A549 (cell line): ENCODE measurements around the gene ELOVL3.

Experiments
- CBX8 ChIP-seq: fragments of 200-600 bp; sonication (generic); IDR thresholded peaks from 2 replicates; pipeline ENCODE4 v1.6.1; 2016
- ZSCAN20 ChIP-seq: fragments of 250-450 bp; sonication (Bioruptor Pico); IDR thresholded peaks from 2 replicates; pipeline ENCODE4 v1.8.0; 2022; ENCODE audit warnings: mild to moderate bottlenecking, moderate library complexity
- TF ChIP-seq, protein P1 (sequence below): fragments of >200 bp; sonication (Bioruptor Twin); formaldehyde crosslinking; IDR thresholded peaks from 3 replicates; pipeline ENCODE4 v1.5.1; 2016

DNA sequence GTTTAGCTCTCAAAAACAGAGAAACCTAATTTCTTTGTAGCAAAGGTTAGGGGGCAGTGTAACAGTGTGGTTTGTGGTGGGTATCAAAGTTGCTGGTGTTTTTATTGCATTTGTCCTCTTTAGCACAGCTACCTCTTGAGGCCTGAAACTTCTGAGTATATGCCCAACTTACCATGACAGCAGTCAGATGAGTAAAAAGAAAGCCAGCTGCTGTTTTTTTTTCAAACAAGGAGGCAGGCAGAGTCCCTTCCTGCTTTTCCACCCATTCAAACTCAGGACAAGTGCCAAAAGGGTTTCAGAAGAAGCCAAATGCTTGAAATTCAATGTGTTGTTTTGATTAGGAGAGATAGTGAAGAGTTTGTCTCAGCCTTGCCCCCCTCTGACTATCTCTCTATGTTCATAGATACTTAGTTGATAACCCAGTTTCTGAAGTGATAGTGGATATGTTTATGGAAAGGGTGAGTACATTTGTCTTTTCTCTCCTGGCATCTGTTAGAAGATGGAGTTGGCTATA lies 42.3 kb downstream of the ELOVL3 start:
- TF ChIP-seq, protein P1, sequence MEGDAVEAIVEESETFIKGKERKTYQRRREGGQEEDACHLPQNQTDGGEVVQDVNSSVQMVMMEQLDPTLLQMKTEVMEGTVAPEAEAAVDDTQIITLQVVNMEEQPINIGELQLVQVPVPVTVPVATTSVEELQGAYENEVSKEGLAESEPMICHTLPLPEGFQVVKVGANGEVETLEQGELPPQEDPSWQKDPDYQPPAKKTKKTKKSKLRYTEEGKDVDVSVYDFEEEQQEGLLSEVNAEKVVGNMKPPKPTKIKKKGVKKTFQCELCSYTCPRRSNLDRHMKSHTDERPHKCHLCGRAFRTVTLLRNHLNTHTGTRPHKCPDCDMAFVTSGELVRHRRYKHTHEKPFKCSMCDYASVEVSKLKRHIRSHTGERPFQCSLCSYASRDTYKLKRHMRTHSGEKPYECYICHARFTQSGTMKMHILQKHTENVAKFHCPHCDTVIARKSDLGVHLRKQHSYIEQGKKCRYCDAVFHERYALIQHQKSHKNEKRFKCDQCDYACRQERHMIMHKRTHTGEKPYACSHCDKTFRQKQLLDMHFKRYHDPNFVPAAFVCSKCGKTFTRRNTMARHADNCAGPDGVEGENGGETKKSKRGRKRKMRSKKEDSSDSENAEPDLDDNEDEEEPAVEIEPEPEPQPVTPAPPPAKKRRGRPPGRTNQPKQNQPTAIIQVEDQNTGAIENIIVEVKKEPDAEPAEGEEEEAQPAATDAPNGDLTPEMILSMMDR, result no peak
- TF ChIP-seq ZSCAN20 (CRISPR knock-in tag) (no peak), CBX8 (no peak)
